Suprapubic skin (tissue), 4 donors: ENCODE results near the gene ERVFRD-1. TPM values are rescaled to one million over a fixed set of nuclear protein-coding genes. Genes with fewer than 3 reads are reported as not detected.

ENCODE experiments used
- DNase-seq, 2 donors: peaks; one replicate each; pipeline ENCODE4 v3.0.0-alpha.2; 2019; ENCODE audit warnings: low spot score in 2 of 2
- H3K27ac ChIP-seq: fragments of 200-600 bp; sonication (generic); one replicate; pipeline ENCODE4 v1.5.1; 2019
- H3K27me3 ChIP-seq: fragments of 200-600 bp; sonication (generic); one replicate; pipeline ENCODE4 v1.5.1; 2019
- H3K36me3 ChIP-seq: fragments of 200-600 bp; sonication (generic); one replicate; pipeline ENCODE4 v1.5.1; 2019
- H3K4me1 ChIP-seq: fragments of 200-600 bp; sonication (generic); one replicate; pipeline ENCODE4 v1.5.1; 2019
- H3K4me3 ChIP-seq: fragments of 200-600 bp; sonication (generic); one replicate; pipeline ENCODE4 v1.5.1; 2019; ENCODE audit warnings: mild to moderate bottlenecking
- H3K9me3 ChIP-seq: fragments of 200-600 bp; sonication (generic); one replicate; pipeline ENCODE4 v1.5.1; 2019
- EP300 ChIP-seq: sonication (generic); formaldehyde crosslinking; IDR thresholded peaks from one replicate; pipeline ENCODE4 v1.6.1; 2017; ENCODE audit warnings: antibody characterized with exemption
- POLR2A ChIP-seq, 2 donors: fragments of 450-650 bp; IDR thresholded peaks; one replicate each; pipeline ENCODE4 v1.6.1; 2017; ENCODE audit warnings: antibody characterized with exemption in 2 of 2, mild to moderate bottlenecking in 2 of 2, moderate library complexity in 2 of 2
- POLR2AphosphoS5 ChIP-seq, 3 donors: sonication (generic); formaldehyde crosslinking; IDR thresholded peaks; one replicate each; pipeline ENCODE4 v1.6.1; 2017; ENCODE audit warnings: antibody characterized with exemption in 3 of 3
- WGBS: methylation state at CpG from one replicate; pipeline ENCODE4 v1.1.5; 2018; 5-methylcytosine and 5-hydroxymethylcytosine counted together
- total RNA-seq, 4 donors: library from RNA; depleted of rRNA; stranded (reverse); fragments of >200 nt; gene quantifications; one replicate each; pipeline ENCODE4 v1.1.0, GENCODE V29; 2016
- TF ChIP-seq, protein P1 (sequence below), 2 donors: fragments of 200-600 bp in 1 of 2; fragments of 450-650 bp in 1 of 2; sonication (generic) in 1 of 2; IDR thresholded peaks; one replicate each; pipeline ENCODE4 v1.5.1; 2016 to 2019; ENCODE audit warnings: antibody characterized with exemption in 2 of 2, mild to moderate bottlenecking in 1 of 2, moderate library complexity in 1 of 2

ERVFRD-1 gene
- total RNA-seq, 4 donors from 2014 or later = not detected

DNA sequence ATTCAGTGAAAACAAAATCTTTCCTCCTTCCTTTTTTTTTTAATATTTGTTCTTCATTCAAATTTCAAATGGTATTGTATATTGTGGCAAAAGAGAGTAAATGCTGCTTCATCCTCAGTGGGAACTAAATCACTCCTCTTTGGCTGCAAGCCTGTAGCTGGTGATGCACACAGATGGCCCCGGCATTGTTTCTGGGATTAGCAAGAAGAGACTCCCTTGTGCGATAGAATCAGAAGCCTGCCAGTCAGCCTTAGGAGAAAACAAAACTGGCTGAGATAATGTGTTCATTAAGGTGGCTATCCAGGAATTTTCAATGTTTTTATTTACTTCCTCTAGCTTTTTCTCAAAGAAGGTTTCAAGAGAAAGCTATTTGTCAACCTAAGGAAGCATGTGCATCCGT is 46.7 kb downstream of the ERVFRD-1 start:
- Histone ChIP-seq H3K27ac (no peak overlapping the region), H3K36me3 (no peaks in the 10 kb centered on the region), H3K4me1 (no peaks in the 10 kb centered on the region), H3K27me3 (no peaks in the 10 kb centered on the region), H3K9me3 (no peaks in the 10 kb centered on the region), H3K4me3 (no peak overlapping the region)
- TF ChIP-seq POLR2AphosphoS5 (IDR thresholded peaks at IDR 0.05) (no peak), POLR2A (IDR thresholded peaks at IDR 0.05) (no peak), EP300 (no peak)
- TF ChIP-seq, protein P1, sequence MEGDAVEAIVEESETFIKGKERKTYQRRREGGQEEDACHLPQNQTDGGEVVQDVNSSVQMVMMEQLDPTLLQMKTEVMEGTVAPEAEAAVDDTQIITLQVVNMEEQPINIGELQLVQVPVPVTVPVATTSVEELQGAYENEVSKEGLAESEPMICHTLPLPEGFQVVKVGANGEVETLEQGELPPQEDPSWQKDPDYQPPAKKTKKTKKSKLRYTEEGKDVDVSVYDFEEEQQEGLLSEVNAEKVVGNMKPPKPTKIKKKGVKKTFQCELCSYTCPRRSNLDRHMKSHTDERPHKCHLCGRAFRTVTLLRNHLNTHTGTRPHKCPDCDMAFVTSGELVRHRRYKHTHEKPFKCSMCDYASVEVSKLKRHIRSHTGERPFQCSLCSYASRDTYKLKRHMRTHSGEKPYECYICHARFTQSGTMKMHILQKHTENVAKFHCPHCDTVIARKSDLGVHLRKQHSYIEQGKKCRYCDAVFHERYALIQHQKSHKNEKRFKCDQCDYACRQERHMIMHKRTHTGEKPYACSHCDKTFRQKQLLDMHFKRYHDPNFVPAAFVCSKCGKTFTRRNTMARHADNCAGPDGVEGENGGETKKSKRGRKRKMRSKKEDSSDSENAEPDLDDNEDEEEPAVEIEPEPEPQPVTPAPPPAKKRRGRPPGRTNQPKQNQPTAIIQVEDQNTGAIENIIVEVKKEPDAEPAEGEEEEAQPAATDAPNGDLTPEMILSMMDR (IDR thresholded peaks at IDR 0.05) = no peak
- DNase-seq = no peak
- WGBS = 54% methylated on average over 3 of the region's 3 CpGs

GRCh38 chr6:11062715-11063114 is 48.8 kb downstream of the ERVFRD-1 start:
- Histone ChIP-seq H3K4me3 (no peak overlapping the region), H3K27me3 (no peaks in the 10 kb centered on the region), H3K4me1 (no peaks in the 10 kb centered on the region), H3K27ac (no peak overlapping the region), H3K36me3 (no peaks in the 10 kb centered on the region), H3K9me3 (no peaks in the 10 kb centered on the region)
- TF ChIP-seq, protein P1 (IDR thresholded peaks at IDR 0.05) = no peak
- TF ChIP-seq POLR2A (IDR thresholded peaks at IDR 0.05) = no peak
- no peak for TF ChIP-seq EP300
- TF ChIP-seq POLR2AphosphoS5 (IDR thresholded peaks at IDR 0.05) = no peak
- no peak for DNase-seq
- 82% methylated on average over 2 of the region's 2 CpGs for WGBS

DNA sequence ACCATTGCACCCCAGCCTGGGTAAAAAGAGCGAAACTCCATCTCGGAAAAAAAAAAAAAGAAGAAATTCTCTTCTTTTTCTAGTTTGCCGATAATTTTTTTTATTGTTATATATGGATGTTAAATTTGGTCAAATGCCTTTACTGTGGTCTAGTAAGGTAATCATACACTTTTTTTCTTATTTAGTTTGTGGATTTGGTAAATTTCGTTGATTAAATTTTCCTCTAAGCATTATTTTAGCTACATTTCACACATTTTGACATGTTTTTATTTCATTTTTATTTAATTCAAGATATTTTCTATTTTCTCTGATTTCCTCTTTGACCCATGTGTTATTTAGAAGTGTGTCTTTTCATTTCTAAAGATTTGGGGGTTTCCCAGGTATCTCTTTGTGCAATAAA is 49.4 kb downstream of the ERVFRD-1 start:
- H3K9me3 ChIP-seq = no peaks in the 10 kb centered on the region
- H3K36me3 ChIP-seq = no peaks in the 10 kb centered on the region
- H3K27me3 ChIP-seq = no peaks in the 10 kb centered on the region
- DNase-seq = no peak
- no peaks in the 10 kb centered on the region for H3K4me1 ChIP-seq
- 91% methylated on average over 4 of the region's 4 CpGs for WGBS
- no peak overlapping the region for H3K4me3 ChIP-seq
- TF ChIP-seq POLR2A (IDR thresholded peaks at IDR 0.05) (no peak), POLR2AphosphoS5 (IDR thresholded peaks at IDR 0.05) (no peak), EP300 (no peak)
- TF ChIP-seq, protein P1 (IDR thresholded peaks at IDR 0.05) = no peak
- no peak overlapping the region for H3K27ac ChIP-seq

GRCh38 chr6:11058406-11058805 is 53.1 kb downstream of the ERVFRD-1 start:
- no peak overlapping the region for H3K27ac ChIP-seq
- no peaks in the 10 kb centered on the region for H3K36me3 ChIP-seq
- no peak for TF ChIP-seq POLR2AphosphoS5 (IDR thresholded peaks at IDR 0.05)
- H3K4me1 ChIP-seq = no peaks in the 10 kb centered on the region
- no peaks in the 10 kb centered on the region for H3K9me3 ChIP-seq
- 94% methylated on average over 5 of the region's 5 CpGs for WGBS
- H3K27me3 ChIP-seq = no peaks in the 10 kb centered on the region
- H3K4me3 ChIP-seq = no peak overlapping the region
- no peak for DNase-seq

DNA sequence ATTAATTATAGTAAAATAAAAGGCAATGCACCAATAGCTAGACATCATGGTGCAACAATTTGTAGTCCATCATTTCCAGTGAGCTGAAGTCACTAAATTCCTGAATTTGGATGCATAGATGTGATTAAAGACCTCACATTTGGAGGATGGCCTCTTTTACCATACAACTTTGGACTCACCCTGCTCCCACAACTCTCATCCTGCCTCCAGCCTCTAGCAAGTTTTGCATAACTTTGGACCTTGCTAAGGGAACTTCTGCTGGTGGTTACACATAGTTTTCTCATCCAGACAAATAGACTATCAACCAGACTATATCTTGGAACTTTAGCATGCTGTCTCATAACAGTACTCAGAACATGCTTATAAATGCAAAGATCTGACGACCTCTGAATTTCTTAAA is 54.7 kb downstream of the ERVFRD-1 start:
- Histone ChIP-seq H3K36me3 (no peaks in the 10 kb centered on the region), H3K27me3 (no peaks in the 10 kb centered on the region), H3K4me1 (no peaks in the 10 kb centered on the region), H3K9me3 (no peaks in the 10 kb centered on the region), H3K27ac (no peak overlapping the region), H3K4me3 (no peak overlapping the region)
- WGBS = 79% methylated on average over 1 of the region's 1 CpG
- TF ChIP-seq EP300 = no peak
- TF ChIP-seq, protein P1 (IDR thresholded peaks at IDR 0.05) = no peak
- DNase-seq = no peak

DNA sequence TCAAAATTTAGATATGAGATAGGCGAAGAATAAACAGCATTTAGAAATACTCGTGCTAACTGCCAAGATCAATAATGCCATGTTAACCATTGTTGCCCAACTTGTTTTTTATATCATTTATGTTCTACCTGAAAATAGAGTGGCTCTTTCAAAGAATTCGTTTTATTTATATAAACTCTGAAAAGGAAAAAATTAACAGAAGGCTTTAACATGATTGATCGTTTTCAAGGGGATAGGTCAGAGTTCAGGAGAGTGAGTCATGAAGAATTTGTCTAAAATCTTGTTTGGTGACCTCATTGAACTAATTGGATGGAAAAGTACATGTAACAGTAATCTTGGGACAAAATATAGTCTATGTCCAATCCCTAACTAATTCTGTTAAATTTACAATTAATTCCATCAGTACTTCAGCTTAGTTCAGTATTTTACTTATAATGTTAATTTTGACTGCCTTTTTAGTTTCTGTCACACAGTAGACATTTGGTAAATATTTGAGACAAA is 56.3 kb downstream of the ERVFRD-1 start:
- DNase-seq = no peak
- H3K9me3 ChIP-seq = no peaks in the 10 kb centered on the region
- H3K27ac ChIP-seq = no peak overlapping the region
- peaks cover 4% of the 10 kb centered on the region for H3K27me3 ChIP-seq
- no peaks in the 10 kb centered on the region for H3K36me3 ChIP-seq
- no peaks in the 10 kb centered on the region for H3K4me1 ChIP-seq
- TF ChIP-seq EP300 (no peak), POLR2AphosphoS5 (IDR thresholded peaks at IDR 0.05) (no peak), POLR2A (IDR thresholded peaks at IDR 0.05) (no peak)
- TF ChIP-seq, protein P1 (IDR thresholded peaks at IDR 0.05) = no peak
- 63% methylated on average over 4 of the region's 4 CpGs for WGBS
- no peak overlapping the region for H3K4me3 ChIP-seq
